Activated T-cell treated with anti-CD3 and anti-CD28 coated beads for 48 hours (primary cell): Measurements from ENCODE around the gene NDUFA8.

Experiments
- DNase-seq: peaks from one replicate; pipeline ENCODE4 v3.0.0-alpha.2; 2020; ENCODE audit warnings: low read depth

Gene NDUFA8

DNA sequence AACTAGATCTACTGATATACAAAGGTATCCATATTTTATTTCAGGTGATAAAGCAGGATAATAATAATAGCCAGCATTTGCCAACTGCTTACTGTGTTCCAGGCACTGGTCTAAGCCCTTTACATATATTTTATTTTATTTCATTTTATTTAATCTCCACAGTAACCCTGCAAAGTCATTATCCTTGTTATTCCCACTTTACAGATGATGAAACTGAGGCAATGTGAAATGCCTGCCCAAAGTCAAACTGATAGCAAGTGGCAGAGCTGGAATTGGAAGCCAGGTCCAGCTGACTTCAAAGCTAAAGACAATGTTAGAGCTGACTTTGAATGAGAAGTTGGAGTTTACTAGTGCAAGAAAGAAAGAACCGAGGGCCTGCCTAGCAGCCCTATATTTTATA lies 25.0 kb upstream of the NDUFA8 start:
- no peak for DNase-seq

DNA sequence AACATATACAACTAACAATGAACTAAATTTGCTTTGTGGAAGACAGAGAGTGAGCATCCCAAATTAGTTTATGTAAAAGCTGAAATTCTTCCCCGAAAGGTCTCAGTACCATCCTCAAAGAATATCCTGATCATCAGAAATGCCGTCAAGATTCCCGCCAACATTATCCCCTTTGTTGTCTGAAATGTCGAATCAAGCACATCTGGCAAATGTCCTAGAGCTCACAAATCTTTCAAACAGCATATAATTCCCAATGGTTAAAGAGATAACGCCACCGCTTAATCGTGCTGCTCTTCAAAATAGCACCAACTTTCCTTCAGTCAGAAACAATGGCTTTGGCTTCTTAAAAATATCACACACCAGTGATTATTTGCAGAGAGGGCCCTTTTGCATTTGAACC lies 23.9 kb upstream of the NDUFA8 start:
- DNase-seq, result no peak

DNA sequence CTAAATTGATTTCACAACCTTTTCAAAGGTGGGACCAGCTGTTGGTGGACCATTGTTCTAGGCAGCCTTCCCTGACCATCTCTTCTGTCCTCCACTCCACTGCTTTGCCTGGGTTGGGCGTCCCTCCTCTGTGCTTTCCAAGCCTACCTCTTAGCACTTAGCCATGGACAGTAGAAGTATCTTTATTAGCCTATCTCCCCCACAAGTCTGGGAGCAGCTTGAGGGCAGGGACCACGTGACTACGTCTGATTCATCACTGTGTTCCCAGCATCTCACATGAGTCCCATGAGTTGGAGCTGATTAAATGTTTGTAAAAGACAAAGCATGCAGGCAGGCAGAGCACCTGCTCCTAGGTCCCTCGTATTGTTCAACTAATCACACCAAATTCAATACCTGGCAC lies 21.1 kb upstream of the NDUFA8 start:
- DNase-seq, result no peak

DNA sequence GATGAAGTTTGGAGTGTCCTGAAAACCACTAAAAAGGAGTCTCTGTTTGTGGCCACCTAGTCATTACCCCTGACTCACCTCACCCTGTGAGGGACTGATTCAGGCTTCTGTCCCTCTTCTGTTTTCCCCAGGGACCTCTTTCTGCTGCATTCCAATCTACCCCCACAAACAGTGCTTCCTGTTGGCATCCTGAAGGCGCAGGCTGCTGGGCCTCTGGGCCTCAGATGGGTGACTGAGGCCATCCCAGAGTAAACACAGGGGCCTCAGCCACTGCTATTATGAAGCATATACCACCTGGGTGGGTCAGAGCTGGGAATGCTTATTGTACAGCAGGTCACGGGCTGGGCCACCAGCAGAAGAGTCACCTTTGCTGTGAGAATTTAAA lies 20.1 kb upstream of the NDUFA8 start:
- DNase-seq, result no peak

DNA sequence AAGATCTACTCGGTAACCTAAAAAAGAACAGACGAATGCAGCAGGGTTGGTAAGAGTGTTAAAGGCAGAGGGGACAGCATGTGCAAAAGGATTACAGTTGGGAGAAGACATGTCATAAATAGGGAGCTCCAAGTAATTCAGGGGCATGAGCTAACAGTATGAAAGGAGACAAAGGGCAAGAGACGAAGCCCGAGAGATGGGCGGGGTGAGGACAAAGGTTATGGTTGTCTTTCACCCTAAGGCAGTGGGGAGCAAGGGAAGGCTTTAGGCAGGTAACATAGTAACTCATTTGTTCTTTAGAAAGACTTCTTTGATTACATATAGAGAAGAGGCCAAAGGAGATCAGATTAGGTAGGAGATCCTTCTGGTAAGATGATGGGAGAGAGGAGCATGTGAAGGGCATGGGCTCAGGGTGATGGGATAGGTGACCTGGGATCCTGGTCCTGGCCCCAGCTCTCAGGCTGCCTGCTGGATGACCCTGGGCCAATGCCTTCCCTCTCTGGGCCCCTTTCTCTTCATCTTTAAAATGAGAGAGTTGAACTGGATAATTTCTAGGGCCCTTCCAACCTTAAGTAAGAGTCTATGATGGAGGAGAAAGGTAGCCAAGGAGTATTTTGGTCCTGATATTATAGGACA lies 19.6 kb upstream of the NDUFA8 start:
- DNase-seq, result no peak

DNA sequence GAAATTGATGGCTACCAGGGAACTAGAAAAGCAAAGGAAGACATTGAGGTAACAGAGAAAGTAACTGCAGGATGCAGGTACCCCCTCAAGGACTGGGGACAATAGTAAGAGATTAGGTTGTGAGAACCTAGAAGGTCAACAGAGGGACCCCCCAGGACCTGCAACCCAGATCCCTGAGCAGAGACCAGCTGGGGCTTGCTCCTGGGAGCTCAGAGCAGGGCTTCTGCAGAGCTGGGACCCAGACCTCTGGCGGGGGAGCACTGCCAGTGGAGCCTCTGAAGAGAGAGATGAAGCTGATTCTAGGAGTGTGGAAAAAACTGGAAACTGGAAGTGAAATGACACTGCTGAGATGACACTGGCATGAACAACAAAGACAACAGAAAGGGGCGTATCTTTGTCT lies 17.3 kb upstream of the NDUFA8 start:
- no peak for DNase-seq

DNA sequence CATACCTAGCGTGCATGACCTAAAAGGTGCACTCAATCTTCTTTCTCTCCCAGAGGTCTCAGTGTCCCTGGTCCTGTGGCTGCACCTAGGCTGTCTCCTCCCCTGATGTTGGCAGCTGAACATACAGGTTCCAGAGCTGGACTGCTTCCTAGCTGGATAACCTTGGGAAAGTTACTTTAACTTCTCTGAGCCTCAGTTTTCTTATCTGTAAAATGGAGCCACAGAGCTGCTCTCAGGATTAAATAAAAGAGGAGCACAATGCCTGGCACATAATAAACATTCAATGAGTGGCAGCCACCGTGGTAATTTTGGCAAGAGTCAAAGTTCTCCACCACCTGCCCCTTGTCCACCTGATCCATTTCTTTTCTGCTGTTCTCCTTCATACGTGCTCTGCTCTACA lies 14.1 kb upstream of the NDUFA8 start:
- DNase-seq, result no peak

DNA sequence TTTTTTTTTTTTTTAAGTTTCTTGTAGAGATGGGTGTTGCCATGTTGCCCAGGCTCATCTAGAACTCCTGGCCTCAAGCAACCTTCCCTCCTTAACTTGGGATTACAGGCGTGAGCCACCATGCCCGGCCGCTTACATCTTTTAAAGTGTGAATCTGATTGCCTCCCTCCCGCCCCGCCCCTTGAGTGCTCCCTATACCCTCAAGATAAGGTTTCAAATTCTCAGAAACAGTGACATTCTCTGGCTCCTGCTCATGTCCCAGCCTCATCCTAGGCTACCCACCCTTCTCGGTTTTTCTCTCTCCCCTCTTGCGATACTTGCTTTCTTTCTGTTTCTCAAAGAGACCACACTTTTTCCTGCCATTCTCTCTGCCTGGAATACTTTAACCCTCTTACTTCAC lies 12.6 kb upstream of the NDUFA8 start:
- no peak for DNase-seq

DNA sequence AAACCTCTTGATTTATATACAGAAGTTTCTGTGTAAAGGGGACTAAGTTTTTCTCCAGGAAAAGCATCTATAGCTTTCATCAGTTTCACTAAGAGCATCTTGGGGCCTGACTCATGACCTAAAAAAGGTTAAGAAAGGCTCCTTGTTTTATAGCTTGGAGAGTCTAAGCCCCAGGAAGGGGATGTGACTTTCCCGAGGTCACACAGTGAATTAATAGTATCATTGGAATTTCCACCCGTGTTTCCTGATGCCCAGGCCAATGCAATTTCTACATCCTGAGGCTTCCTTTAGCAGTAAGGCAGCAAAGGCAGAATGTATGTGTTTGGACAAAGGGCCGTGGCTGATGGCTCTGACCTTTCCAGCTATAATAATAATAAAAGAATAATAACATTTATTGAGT lies 8.8 kb upstream of the NDUFA8 start:
- DNase-seq, result no peak

DNA sequence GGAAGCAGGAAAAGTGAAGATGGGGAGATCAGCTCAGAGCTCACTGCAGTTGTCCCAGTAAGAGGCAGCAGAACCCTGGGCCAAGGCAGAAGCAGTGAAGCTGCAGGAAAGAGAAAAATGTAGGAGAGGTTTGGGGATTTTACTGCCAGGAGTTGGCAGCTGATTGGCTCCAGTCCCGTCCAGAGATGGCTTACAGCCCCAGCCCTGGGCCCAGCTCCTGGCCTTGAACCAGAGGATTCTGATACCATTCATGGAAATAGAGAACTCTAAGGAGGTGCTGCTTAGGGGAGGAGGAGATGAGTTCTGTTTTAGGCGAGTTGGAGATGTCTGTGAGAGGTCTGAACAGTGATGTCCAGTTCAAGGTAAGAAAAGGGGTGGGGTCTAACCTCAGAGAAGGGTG lies 4.7 kb upstream of the NDUFA8 start:
- DNase-seq, result no peak

DNA sequence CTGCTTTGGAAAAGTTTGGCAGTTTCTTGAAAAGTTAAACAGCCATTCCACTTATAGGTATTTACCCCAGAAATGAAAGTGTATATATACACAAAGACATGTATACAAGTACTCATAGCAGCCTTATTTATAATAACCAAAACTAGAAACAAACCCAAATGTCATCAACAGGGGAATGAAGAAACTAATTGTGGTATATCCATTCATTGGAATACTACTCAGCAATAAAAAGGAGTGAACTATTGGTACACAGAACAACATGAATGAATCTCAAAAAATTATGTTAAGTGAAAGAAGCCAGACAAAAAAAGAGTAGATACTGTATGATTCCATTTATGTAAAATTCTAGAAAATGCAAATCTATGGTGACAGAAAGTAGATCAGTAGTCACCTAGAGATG lies 2.8 kb upstream of the NDUFA8 start:
- no peak for DNase-seq

DNA sequence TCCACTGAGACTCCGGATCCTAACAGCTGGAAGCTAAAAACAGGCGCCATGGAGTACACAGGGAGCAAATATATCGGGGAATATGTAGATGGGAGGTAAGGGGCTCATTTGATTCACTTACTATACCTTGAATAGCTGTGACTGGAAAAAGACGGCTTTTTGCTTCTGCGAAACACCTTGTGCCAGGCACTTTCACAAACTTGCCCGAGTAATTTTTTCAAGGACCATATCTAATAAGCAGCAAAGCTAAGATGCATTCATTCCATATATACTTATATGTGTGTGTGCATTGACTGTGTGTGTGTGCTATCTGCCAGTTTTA lies 307 bp upstream of the NDUFA8 start:
- DNase-seq, result no peak

DNA sequence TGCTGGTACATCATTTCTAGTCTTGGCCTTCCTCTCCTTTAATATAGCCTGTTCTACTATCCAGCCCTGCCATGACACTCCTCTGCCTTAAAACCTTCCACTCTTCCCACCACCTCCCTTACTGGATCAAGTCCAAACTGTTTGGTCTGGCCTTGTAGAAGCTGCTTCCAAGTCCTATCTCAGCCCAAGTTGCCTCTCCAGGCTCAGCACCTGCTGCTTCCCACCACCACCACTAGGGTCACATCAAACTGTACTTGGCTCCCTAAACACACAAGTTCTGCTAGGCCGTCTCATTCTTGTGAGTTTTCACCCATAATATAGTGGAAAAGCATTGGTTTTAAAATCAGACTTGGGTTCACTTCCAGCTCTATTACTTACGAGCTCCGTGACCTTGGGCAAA lies 1.4 kb downstream of the NDUFA8 start:
- DNase-seq, result peak; percentile 6

DNA sequence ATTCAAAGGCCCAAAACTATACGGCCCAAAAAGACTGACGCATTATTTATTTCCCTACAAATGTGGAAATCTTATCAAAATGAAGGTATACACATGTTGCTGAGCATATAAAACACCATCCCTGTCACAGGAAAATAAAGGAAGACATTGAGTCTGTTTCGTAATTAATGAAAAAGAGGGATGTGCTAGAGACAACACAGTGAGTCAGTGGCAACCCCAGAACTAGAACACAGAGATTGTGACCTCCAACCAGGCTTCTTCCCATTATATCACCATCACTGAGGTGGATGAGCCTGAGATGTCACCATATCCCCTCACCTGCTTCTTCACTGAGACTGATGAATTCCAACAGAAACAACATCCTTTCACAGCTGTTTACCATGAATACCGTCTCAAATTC lies 3.8 kb downstream of the NDUFA8 start:
- DNase-seq, result no peak

DNA sequence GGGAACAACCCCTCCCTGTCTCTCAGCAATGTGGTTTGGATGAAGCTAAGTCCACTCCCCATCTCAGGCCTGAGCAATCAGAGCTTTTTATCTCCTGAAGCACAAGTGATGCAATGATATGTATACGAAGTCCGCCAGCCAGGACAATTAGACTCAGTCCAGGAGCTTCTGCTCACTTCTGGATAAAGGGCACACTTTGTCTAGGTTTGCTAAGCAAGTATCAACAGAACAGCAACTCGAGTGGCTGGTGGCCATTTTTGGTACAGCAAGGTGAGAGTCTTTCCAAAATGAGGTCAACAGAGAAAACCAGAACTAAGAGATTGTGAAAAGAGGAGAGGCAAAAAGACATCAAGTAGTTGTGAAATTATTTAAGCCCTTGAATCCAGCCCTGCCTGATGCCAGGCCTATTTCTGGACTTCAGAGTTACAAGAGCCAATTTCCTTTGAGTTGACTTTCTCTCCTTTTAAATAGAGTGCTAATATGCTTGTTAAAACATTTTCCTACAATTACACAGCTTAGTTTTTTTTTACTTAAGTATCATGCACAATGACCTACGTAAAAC lies 8.2 kb downstream of the NDUFA8 start:
- DNase-seq, result no peak

DNA sequence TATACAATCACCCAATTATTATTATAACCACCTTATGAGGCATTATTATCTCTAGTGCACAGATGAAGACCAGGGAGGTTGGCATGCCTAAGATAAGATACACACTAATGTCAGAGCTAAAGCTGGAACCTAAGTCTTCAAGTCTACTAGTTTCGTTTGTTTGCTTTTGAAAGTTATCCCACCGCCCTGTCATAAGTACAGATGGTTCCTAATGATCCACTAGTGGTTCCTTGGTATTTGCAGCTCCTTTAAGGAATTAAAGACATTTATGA lies 14.1 kb downstream of the NDUFA8 start:
- DNase-seq, result no peak

DNA sequence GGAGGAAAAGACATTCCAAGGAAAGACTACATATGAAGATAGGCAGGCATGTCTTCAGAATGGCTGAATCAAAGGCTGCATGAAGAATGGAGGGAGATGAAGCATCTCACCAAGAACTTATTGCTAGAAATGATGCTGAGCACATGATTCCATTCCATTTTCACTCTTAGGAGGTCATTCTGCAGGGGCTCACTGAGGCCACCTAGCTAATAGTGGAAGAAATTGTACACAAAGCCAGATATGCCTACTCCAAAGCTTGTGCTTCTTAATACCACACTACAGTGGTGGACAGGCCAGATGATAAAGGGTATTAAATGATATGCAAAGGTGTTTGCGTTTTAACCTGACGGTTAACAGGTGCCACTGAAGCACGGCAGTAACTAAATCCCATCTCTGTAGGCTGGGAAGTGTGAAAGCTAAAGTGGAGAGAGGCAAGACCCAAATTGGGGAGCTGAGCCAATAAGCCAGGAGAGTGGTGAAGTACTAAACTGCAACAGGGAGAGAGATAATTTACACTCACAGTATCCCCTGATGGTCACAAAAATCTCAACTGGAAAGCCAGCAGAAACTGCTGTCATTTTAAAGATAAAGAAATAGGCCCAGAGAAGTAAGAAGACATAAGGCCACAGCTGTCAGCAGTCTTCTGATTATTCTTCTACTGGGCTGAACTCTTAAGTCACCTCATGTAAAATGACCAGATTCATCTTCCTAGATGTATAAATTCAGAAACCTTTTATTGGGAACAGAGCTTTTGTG lies 14.6 kb downstream of the NDUFA8 start:
- no peak for DNase-seq

DNA sequence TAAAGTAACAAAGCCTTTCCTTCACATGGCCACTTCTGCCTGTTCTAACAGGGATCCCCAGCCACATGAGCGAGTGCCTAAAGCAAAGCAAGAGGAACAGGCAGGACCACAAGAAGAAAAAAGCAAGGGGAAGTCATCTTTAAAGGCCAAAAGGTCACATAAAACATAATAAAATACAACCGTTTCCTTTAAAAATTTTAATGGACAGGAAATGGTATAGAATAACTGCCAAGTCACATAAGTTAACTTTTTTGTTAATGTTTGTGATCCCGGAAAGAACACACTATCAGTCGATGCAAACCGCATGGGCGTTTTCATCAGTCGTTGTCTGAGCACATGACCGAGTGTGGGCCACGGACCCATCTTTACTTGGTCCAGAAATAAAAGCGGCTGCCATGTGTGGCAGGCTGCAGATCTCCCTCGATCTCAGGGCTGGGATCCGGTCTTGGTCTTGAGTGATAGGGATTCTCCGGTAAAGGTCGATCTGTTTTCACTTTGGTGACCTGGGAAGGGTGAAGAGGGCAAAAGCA lies 15.6 kb downstream of the NDUFA8 start:
- no peak for DNase-seq

DNA sequence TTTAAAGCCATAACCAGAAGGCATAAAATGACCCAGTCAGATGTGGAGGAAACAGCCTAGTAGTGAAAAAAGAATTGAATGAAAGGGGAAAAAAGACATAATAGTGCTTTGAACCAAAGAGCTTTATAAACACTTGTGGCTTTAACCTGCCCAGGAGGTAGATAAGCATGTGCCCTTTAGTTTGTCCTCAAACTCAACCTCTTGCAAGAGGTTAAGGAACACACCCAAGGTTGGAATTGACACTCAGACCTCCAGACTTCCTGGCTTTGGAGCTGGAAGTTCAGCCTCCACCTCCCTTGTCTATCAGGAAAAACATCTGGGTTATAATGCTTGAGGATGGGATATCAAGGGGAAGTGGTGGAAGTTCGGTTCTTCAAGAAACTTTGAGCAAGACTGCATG lies 16.3 kb downstream of the NDUFA8 start:
- no peak for DNase-seq

DNA sequence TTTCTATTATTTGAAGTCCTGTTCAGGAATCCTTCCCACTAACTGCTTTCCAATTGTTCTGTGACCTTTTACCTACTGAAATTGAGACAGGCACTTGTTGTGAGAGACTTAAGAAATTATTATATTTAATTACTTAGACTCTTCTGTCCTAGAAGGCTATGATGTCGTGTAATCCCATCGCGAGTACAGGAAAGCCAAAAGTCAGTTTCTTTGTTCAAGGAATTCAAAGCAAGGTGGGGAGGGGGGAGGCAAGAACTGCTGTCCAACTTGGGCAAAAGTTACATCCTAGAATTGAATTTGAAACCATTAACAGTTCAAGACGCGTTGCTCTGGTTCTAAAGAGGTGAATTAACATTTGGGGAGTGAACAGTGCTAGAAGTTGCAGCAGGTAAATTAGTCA lies 17.9 kb downstream of the NDUFA8 start:
- DNase-seq, result no peak

DNA sequence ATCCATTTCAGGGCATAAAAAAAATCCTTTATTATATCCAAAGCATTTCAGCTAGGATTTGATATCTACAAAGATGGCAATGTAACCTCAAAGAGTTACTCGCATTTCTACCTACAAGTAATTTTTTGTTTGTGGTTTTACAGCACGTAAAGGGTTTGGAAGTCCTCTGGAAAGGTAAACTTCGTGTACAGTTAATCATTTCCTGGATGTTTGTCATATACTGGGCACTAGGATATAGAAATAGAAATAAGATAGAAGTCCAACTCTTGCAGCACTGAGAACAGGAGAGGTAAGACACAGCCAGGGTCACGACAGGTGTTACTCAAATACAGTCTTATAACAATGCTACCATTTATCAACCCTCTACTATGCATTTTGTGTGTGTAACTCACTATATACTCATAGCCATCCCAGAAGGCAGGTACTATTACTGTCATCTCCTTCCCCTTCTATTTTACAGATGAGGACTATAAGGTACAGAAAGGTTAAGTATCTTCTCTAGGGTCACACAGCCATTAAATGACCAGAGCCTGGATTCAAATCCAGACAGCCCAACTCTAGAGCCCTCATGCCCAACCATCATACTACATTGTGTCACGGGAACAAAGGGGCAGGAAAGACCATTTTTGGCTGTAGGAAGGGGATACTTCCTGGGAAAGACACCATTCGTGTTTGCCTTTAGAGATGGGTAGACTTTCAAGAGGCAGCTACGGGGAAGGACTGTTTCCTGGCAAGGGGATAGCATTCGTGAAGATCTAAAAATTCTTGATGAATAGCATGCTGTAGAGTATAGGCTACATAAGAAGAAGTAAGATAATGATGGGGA lies 19.0 kb downstream of the NDUFA8 start:
- DNase-seq, result no peak

DNA sequence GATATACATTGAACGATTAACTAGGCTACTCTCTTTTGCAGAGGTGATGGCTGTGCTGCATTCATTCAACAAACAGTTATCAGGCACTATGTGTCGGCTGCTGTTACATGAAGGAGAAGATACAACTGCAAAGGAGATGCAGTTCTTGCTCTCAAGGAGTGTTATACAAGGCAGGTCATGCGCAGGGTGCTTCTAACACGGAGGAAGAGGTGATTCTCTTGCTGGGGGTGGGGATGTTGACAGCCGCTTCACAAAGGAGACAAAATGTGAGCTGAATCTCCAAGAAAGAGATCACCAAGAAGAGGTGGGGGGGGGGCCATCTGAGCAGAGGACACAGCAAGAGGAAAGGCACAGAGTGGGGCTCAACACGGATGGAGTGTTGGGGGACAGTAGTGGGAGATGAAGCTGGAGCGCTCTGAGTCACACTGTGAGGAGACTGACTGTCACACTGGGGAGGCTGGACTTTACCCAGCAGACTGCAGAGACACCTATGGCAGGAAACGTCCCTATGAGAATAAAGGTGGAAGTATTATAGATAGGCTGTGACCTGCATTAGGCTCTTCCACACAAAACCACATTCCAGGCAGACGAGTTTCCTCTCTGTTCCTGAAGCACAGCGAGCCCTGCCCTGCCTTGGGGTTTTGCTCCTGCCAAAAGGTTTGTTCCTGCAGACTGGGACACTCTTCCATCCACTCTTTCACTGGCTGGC lies 20.9 kb downstream of the NDUFA8 start:
- DNase-seq, result no peak

DNA sequence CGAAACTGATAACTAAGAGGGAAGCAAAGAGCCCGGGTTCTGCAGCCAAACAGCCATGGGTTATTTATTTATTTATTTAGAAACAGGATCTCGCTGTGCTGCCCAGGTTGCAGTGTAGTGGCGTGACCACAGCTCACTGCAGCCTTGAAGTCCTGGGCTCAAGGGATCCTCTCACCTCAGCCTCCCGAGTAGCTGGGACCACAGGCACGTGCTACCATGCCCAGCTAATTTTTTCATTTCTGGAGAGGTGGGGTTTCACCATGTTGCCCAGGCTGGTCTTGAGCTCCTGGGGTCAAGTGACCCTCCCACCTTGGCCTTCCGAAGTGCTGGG lies 24.1 kb downstream of the NDUFA8 start:
- no peak for DNase-seq
